Measurements from ENCODE around the gene SLC43A1.

The SLC43A1 gene

GRCh38 chr11:57497303-57498247 is 17.9 kb downstream of the SLC43A1 start:
- DNase-seq: no peak

GRCh38 chr11:57496109-57496820 is 19.2 kb downstream of the SLC43A1 start:
- no peak for DNase-seq

- peak; percentile 63 for DNase-seq
Measured at GRCh38 chr11:57493507-57494503, 21.7 kb downstream of the SLC43A1 start.

GRCh38 chr11:57491371-57492061 is 24.0 kb downstream of the SLC43A1 start:
- DNase-seq: peak; percentile 32

GRCh38 chr11:57490456-57491248 is 24.9 kb downstream of the SLC43A1 start:
- no peak for DNase-seq

GRCh38 chr11:57487920-57488659 is 27.4 kb downstream of the SLC43A1 start:
- DNase-seq: no peak

GRCh38 chr11:57487021-57487778 is 28.3 kb downstream of the SLC43A1 start:
- DNase-seq: no peak

GRCh38 chr11:57485217-57485990 is 30.1 kb downstream of the SLC43A1 start:
- DNase-seq: no peak

- peak; percentile 32 for DNase-seq
Measured at GRCh38 chr11:57484141-57484710, 31.3 kb downstream of the SLC43A1 start.

GRCh38 chr11:57483562-57483918 is 32.0 kb downstream of the SLC43A1 start:
- no peak for DNase-seq

GRCh38 chr11:57482782-57483561 is 32.5 kb downstream of the SLC43A1 start:
- DNase-seq: peak; percentile 59

GRCh38 chr11:57481915-57482781 is 33.4 kb downstream of the SLC43A1 start:
- no peak for DNase-seq

GRCh38 chr11:57481315-57481714 is 34.2 kb downstream of the SLC43A1 start:
- no peak for DNase-seq

GRCh38 chr11:57480409-57481137 is 34.9 kb downstream of the SLC43A1 start:
- peak; percentile 57 for DNase-seq

- no peak for DNase-seq
Measured at GRCh38 chr11:57479911-57480310, 35.6 kb downstream of the SLC43A1 start.
